ENCODE data around the gene ACRBP.
"Not testable (repeated sequence)": the region's sequence is repeated elsewhere in the genome, so short reads cannot be mapped to it uniquely, and the experiment has no call there.

ACRBP gene

GRCh38 chr12:6603095-6603567 is 44.1 kb downstream of the ACRBP start:
- Histone ChIP-seq H3K27ac (ENCODE audit: low read depth, low read length) (peak overlapping the region; percentile 30), H4K20me1 (ENCODE audit: control insufficient read depth, insufficient read depth, low read depth, low read length) (peaks cover 23% of the 10 kb centered on the region), H3K4me2 (ENCODE audit: low read length) (peak overlapping the region; percentile 93), H3F3A (ENCODE audit: control insufficient read depth, insufficient read depth) (peaks cover 9% of the 10 kb centered on the region), H3K79me2 (ENCODE audit: control insufficient read depth, low read length) (peaks cover 80% of the 10 kb centered on the region), H3K4me1 (ENCODE audit: control insufficient read depth, low read length) (peaks cover 46% of the 10 kb centered on the region), H3K9me2 (replicated peaks; ENCODE audit: control insufficient read depth, low read length) (no peaks in the 10 kb centered on the region), H3K9me3 (ENCODE audit: control insufficient read depth, insufficient read depth, low read length) (no peaks in the 10 kb centered on the region), H3K27me3 (ENCODE audit: control insufficient read depth, low read length) (no peaks in the 10 kb centered on the region), H3K36me3 (ENCODE audit: control insufficient read depth, low read length) (peaks cover 80% of the 10 kb centered on the region), H3K4me3 (ENCODE audit: low read length) (peak overlapping the region; percentile 95)
- TF ChIP-seq CTCF (IDR thresholded peaks at IDR 0.05; ENCODE audit: low read depth, low read length, poor library complexity, severe bottlenecking) = no peak
- no peak for TF ChIP-seq EZH2phosphoT487 (IDR thresholded peaks at IDR 0.05; ENCODE audit: borderline replicate concordance, low read length)

- H3K27me3 ChIP-seq (ENCODE audit: control insufficient read depth, low read length) = no peaks in the 10 kb centered on the region
- no peak overlapping the region for H3K4me2 ChIP-seq (ENCODE audit: low read length)
- no peak overlapping the region for H3K4me3 ChIP-seq (ENCODE audit: low read length)
- TF ChIP-seq EZH2phosphoT487 (IDR thresholded peaks at IDR 0.05; ENCODE audit: borderline replicate concordance, low read length) (no peak), CTCF (IDR thresholded peaks at IDR 0.05; ENCODE audit: low read depth, low read length, poor library complexity, severe bottlenecking) (no peak)
- H3K9me3 ChIP-seq (ENCODE audit: control insufficient read depth, insufficient read depth, low read length) = no peaks in the 10 kb centered on the region
- H3K9me2 ChIP-seq (replicated peaks; ENCODE audit: control insufficient read depth, low read length) = no peaks in the 10 kb centered on the region
- peaks cover 3% of the 10 kb centered on the region for H3F3A ChIP-seq (ENCODE audit: control insufficient read depth, insufficient read depth)
- H3K79me2 ChIP-seq (ENCODE audit: control insufficient read depth, low read length) = peaks cover 85% of the 10 kb centered on the region
- peaks cover 40% of the 10 kb centered on the region for H3K4me1 ChIP-seq (ENCODE audit: control insufficient read depth, low read length)
- peaks cover 86% of the 10 kb centered on the region for H3K36me3 ChIP-seq (ENCODE audit: control insufficient read depth, low read length)
- peaks cover 23% of the 10 kb centered on the region for H4K20me1 ChIP-seq (ENCODE audit: control insufficient read depth, insufficient read depth, low read depth, low read length)
- H3K27ac ChIP-seq (ENCODE audit: low read depth, low read length) = no peak overlapping the region
Observed at GRCh38 chr12:6602526-6602925, 44.7 kb downstream of the ACRBP start.

- not testable (repeated sequence) for H3F3A ChIP-seq (ENCODE audit: control insufficient read depth, insufficient read depth); H3K9me3 ChIP-seq (ENCODE audit: control insufficient read depth, insufficient read depth, low read length); H3K4me3 ChIP-seq (ENCODE audit: low read length); H3K27ac ChIP-seq (ENCODE audit: low read depth, low read length); H3K4me2 ChIP-seq (ENCODE audit: low read length); H4K20me1 ChIP-seq (ENCODE audit: control insufficient read depth, insufficient read depth, low read depth, low read length); H3K27me3 ChIP-seq (ENCODE audit: control insufficient read depth, low read length); H3K4me1 ChIP-seq (ENCODE audit: control insufficient read depth, low read length); H3K9me2 ChIP-seq (replicated peaks; ENCODE audit: control insufficient read depth, low read length)
- Histone ChIP-seq H3K36me3 (ENCODE audit: control insufficient read depth, low read length) (peaks cover 88% of the 10 kb centered on the region), H3K79me2 (ENCODE audit: control insufficient read depth, low read length) (peaks cover 38% of the 10 kb centered on the region)
Observed at GRCh38 chr12:6595673-6596072, 51.6 kb downstream of the ACRBP start.

- Histone ChIP-seq H3K79me2 (ENCODE audit: control insufficient read depth, low read length) (peaks cover 20% of the 10 kb centered on the region), H4K20me1 (ENCODE audit: control insufficient read depth, insufficient read depth, low read depth, low read length) (no peaks in the 10 kb centered on the region), H3K4me2 (ENCODE audit: low read length) (no peak overlapping the region), H3F3A (ENCODE audit: control insufficient read depth, insufficient read depth) (no peaks in the 10 kb centered on the region; the same call in 1 of the 2 replicates), H3K9me3 (ENCODE audit: control insufficient read depth, insufficient read depth, low read length) (no peaks in the 10 kb centered on the region), H3K9me2 (replicated peaks; ENCODE audit: control insufficient read depth, low read length) (no peaks in the 10 kb centered on the region), H3K27ac (ENCODE audit: low read depth, low read length) (no peak overlapping the region), H3K27me3 (ENCODE audit: control insufficient read depth, low read length) (no peaks in the 10 kb centered on the region), H3K36me3 (ENCODE audit: control insufficient read depth, low read length) (peaks cover 90% of the 10 kb centered on the region), H3K4me1 (ENCODE audit: control insufficient read depth, low read length) (peaks cover 5% of the 10 kb centered on the region; the same call in 1 of the 2 replicates), H3K4me3 (ENCODE audit: low read length) (no peak overlapping the region)
- TF ChIP-seq EZH2phosphoT487 (IDR thresholded peaks at IDR 0.05; ENCODE audit: borderline replicate concordance, low read length) = no peak
- no peak for TF ChIP-seq CTCF (IDR thresholded peaks at IDR 0.05; ENCODE audit: low read depth, low read length, poor library complexity, severe bottlenecking)
Observed at GRCh38 chr12:6592087-6592486, 55.1 kb downstream of the ACRBP start.

Measured in DOHH2 (cell line).